Measurements from ENCODE around the gene AFAP1L2.

DNA sequence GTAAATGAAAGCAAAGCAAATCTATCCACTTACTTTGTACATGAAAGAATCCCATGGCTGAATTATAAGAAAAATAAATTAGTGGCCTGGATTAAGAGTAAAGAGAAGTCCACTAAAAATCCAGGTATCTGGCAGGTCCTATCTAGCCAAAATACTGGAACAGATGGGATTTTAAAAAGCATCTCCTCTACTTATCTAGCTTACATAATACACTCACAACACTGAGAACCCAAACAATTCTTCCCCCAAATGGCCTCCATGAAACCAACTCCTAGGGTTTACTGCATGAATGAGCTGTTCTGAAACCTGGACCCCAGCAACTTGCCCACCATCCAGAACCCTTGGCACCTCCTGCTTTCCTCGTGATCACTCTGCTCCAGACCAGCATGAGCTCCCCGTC is 61.3 kb downstream of the AFAP1L2 start:
- TF ChIP-seq CTCF (IDR thresholded peaks at IDR 0.05) (no peak), POLR2A (IDR thresholded peaks at IDR 0.05) (no peak), POLR2AphosphoS5 (IDR thresholded peaks at IDR 0.05; ENCODE audit: insufficient read depth in 1 of 2, low read depth in 1 of 2) (no peak)

All from vagina (tissue), 2 donors.